Type B pancreatic cell (in vitro differentiated cells): Measurements from ENCODE around the gene AKR1D1. TPM values are rescaled to one million over a fixed set of nuclear protein-coding genes. Genes with fewer than 3 reads are reported as not detected.
"Not testable (repeated sequence)": the region's sequence is repeated elsewhere in the genome, so short reads cannot be mapped to it uniquely, and the experiment has no call there.

Experiments
- DNase-seq: peaks from one replicate; pipeline ENCODE4 v3.0.0; 2021; ENCODE audit warnings: mixed read lengths; ENCODE audit not compliant: unreplicated experiment; ENCODE audit errors: extremely low spot score
- H3K27ac Mint-ChIP-seq: 2 replicates; pipeline ENCODE4 v1.8.0; 2021; ENCODE audit warnings: mild to moderate bottlenecking, mixed read lengths
- H3K27me3 Mint-ChIP-seq: 2 replicates; pipeline ENCODE4 v1.8.0; 2021; ENCODE audit warnings: mixed read lengths
- H3K36me3 Mint-ChIP-seq: 2 replicates; pipeline ENCODE4 v1.8.0; 2021; ENCODE audit warnings: mixed read lengths
- H3K4me1 Mint-ChIP-seq: one replicate; pipeline ENCODE4 v1.8.0; 2021; ENCODE audit warnings: mixed read lengths; ENCODE audit not compliant: unreplicated experiment
- H3K4me3 Mint-ChIP-seq: 2 replicates; pipeline ENCODE4 v1.8.0; 2021; ENCODE audit warnings: mild to moderate bottlenecking, mixed read lengths
- H3K9me3 Mint-ChIP-seq: 2 replicates; pipeline ENCODE4 v1.8.0; 2021; ENCODE audit warnings: mixed read lengths
- CTCF ChIP-seq: fragments of 200-600 bp; sonication (generic); conservative IDR thresholded peaks from 2 replicates; pipeline ENCODE4 v1.5.0; 2021; ENCODE audit warnings: antibody characterized with exemption, mild to moderate bottlenecking
- total RNA-seq: library from RNA; stranded (reverse); gene quantifications from 2 replicates; pipeline ENCODE4 v1.2.1, GENCODE V29; 2021; ENCODE audit warnings: low replicate concordance

The AKR1D1 gene
- total RNA-seq, 1 donor from 2014 or later = not detected

DNA sequence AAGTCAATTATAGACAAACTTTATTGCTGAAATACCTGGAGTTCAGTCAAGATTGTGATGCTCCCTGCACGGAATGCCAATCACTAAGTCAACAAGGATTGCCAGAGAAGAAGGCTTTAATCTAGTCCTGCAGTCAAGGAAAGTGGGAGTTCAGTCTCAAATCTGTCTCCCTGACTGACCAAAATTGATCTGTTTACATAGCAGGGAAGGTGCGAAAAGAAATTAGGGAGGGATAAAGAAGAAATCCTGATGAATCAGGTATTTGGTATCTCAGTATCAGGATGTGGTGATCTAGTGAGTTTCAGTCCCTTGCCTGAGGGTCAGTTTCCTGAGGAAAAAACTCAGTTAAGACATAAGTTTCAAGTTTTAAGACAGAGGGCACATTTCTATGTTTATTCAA lies 2.1 kb upstream of the AKR1D1 start:
- no peak overlapping the region for H3K4me3 Mint-ChIP-seq
- no peaks in the 10 kb centered on the region for H3K4me1 Mint-ChIP-seq
- no peak for TF ChIP-seq CTCF

DNA sequence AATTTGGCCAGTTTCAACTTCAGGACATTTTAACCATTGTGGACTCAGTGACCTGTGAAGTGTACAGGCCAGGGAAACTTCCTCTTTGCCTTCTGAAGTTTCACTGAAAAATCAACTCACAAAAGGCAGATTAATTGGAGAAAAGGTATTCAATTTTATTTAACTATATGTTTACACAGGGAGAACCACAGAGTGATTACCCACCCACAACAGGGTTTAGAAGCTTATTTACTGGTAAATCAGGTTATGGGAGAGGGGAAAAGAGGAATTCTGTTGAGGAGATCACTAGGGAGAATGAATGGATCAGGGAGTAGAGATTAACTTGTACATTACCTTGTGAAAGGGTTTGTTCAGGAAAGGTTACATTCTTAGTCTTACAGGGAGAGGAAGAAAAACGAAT lies 1.7 kb upstream of the AKR1D1 start:
- Mint-ChIP-seq H3K27me3 (no peaks in the 10 kb centered on the region), H3K4me3 (no peak overlapping the region), H3K27ac (no peak overlapping the region), H3K9me3 (peaks cover 8% of the 10 kb centered on the region), H3K36me3 (peaks cover 3% of the 10 kb centered on the region), H3K4me1 (no peaks in the 10 kb centered on the region)
- TF ChIP-seq CTCF = no peak
- no peak for DNase-seq

More for the DNA sequence above, 2.1 kb upstream of the AKR1D1 start:
- Mint-ChIP-seq H3K27me3 (no peaks in the 10 kb centered on the region), H3K36me3 (peaks cover 3% of the 10 kb centered on the region), H3K9me3 (peaks cover 8% of the 10 kb centered on the region), H3K27ac (no peak overlapping the region)
- no peak for DNase-seq

DNA sequence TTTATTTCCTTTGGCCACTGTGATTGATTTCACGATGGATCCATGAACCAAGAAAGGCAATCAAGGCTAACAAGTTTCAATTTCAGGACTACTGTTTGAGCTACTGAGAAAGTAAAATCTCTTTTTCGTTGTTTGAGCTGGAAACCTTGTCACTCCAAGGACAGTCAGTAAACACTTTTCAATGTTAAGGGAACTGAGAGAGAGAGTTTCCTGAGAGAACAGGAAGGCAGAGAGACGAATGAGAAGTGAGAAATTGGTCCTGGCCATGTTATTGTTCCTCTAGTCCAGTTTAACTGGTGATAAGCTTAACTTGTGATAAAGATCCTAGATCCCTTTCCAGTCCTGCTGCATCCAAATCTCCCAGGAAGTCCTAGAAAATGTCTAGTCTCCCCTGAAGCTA lies 909 bp upstream of the AKR1D1 start:
- no peaks in the 10 kb centered on the region for H3K4me1 Mint-ChIP-seq
- no peaks in the 10 kb centered on the region for H3K27me3 Mint-ChIP-seq
- TF ChIP-seq CTCF = no peak
- H3K36me3 Mint-ChIP-seq = peaks cover 3% of the 10 kb centered on the region
- H3K9me3 Mint-ChIP-seq = peaks cover 8% of the 10 kb centered on the region
- H3K27ac Mint-ChIP-seq = no peak overlapping the region
- DNase-seq = no peak
- H3K4me3 Mint-ChIP-seq = no peak overlapping the region

GRCh38 chr7:138075786-138076185 lies 473 bp upstream of the AKR1D1 start:
- H3K4me1 Mint-ChIP-seq, H3K27ac Mint-ChIP-seq, H3K27me3 Mint-ChIP-seq, H3K36me3 Mint-ChIP-seq, DNase-seq, H3K9me3 Mint-ChIP-seq, H3K4me3 Mint-ChIP-seq: not testable (repeated sequence)

- H3K4me3 Mint-ChIP-seq = no peak overlapping the region
- no peak for TF ChIP-seq CTCF
- no peaks in the 10 kb centered on the region for H3K4me1 Mint-ChIP-seq
- peaks cover 8% of the 10 kb centered on the region for H3K9me3 Mint-ChIP-seq
- H3K27ac Mint-ChIP-seq = no peak overlapping the region
- no peak for DNase-seq
- no peaks in the 10 kb centered on the region for H3K27me3 Mint-ChIP-seq
- peaks cover 3% of the 10 kb centered on the region for H3K36me3 Mint-ChIP-seq
These were observed 1.6 kb downstream of the AKR1D1 start for GRCh38 chr7:138077809-138078208.

GRCh38 chr7:138079137-138079536 lies 2.9 kb downstream of the AKR1D1 start:
- no peak for DNase-seq
- Mint-ChIP-seq H3K4me3 (no peak overlapping the region), H3K27ac (no peak overlapping the region), H3K36me3 (peaks cover 3% of the 10 kb centered on the region), H3K9me3 (peaks cover 8% of the 10 kb centered on the region), H3K4me1 (no peaks in the 10 kb centered on the region), H3K27me3 (no peaks in the 10 kb centered on the region)
- TF ChIP-seq CTCF = no peak
